Diencephalon (tissue), 1 donor: Measurements from ENCODE around the gene EFEMP2. TPM values are rescaled to one million over a fixed set of nuclear protein-coding genes. Genes with fewer than 3 reads are reported as not detected.

Experiments used
- total RNA-seq: library from RNA; depleted of rRNA; stranded (reverse); fragments of >200 nt; gene quantifications from one replicate; pipeline ENCODE4 v1.2.3, GENCODE V29; 2014

EFEMP2 gene
- total RNA-seq, result 12.7 TPM

DNA sequence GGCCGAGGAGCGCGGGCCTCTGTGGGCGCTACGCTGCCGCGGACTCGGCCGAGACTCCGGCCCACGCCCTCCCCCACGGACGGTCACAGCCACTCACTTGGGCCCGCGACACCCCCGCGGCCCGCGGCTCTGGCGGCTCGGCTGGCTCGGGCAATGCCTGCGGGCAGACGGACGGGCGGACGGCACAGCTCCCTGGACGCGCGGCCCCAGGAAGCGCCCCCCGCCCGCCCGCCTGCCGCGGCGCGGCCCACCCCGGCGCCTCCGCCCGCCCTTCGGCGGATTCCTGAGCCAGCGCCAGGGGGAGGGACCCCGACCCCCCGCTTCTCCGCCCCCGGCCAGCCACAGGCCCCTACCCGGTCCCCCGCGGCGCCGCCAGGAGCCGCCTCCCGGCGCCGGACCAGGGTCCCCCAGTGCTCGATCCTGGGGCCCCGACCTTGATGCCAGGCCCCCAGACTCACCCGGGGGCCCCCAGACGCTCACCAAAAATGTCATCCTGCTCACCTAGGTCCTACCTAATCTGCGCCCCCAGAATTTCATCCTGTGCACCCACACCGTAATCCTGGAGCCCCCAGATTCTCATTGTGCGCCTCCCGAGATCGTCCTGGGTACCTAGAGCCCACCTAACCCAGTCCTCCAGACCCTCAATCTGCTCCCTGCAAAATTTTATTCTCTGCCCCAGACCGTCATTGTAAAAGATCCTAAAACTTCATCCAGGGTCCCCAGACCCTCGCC, at the start of gene EFEMP2:
Gene EFEMP2, minus strand, starts transcription at position 215 of the 732 bp plus-strand sequence. CDS start 446 bp downstream, outside the sequence.

DNA sequence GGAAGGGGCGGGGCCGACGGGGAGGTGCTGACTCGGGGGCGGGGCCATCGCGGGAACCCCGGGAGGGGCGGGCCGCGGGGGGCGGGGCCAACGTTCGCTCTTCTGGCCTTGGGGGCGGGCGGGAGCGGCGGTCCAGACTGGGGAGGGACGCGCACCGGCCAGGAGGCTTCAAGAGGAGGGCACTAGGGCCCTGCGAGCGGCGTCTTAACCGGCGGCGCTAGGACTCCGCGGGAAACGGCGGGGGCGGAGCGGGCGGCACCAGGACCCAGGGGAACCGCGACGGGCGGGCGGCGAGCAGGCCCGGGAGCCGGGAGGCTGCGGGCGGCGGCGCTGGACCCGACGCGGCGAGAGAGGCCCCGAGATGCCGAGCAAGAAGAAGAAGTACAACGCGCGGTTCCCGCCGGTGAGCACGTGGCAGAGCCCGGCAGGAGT, 46.6 kb upstream of the EFEMP2 start, which contains the start of gene DRAP1:
Gene DRAP1, plus strand, starts transcription at position 286 of the 432 bp plus-strand sequence. Its CDS starts 76 bp downstream, at position 362.

DNA sequence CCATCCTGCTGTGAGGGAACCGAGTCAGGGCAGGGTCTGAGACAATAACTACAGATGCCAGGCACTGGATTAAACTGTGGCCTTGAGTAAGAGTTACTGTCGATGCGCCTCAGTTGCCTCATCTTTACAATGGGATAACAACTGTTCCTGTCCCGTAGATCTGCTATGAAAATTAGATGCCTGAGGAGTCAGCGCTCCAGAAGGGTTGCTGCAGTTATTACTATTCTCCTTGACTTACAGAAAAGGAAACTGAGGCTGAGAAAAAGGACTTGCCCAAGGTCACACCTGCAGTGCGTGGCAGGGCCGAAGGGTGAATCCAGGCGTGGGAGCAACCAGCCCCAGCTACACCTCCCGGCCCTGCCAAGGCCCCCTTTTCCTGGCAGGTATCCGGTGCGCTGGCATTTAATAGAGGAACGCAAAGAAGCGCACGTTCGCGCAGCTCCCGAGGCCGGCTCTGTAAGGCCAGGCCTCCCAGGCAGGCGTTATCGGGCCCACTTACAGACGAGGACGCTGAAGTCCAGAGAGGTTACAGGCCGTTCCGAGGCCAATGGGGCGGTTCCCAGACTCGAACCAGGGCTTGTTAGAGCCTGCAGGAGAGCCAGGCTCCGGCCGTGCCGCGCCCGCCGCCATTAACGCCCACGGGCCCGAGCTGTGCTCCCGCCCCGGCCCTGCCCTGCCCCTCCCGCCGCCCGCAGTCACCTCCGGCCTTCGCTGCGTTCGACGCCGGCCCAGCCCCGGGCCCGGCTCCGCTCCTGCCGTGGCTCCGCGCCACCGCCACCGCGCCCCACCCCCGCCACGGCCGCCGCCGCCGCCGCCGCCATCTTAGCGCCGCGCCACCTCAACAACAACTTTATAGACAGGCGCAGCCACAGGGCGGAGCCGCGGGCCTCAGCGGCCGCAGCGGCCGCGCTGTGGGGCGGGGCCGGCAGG, 45.9 kb upstream of the EFEMP2 start, which contains the start of gene C11orf68:
Gene C11orf68, minus strand, starts transcription at position 852 of the 930 bp plus-strand sequence. Its CDS starts 31 bp downstream, at position 821.

DNA sequence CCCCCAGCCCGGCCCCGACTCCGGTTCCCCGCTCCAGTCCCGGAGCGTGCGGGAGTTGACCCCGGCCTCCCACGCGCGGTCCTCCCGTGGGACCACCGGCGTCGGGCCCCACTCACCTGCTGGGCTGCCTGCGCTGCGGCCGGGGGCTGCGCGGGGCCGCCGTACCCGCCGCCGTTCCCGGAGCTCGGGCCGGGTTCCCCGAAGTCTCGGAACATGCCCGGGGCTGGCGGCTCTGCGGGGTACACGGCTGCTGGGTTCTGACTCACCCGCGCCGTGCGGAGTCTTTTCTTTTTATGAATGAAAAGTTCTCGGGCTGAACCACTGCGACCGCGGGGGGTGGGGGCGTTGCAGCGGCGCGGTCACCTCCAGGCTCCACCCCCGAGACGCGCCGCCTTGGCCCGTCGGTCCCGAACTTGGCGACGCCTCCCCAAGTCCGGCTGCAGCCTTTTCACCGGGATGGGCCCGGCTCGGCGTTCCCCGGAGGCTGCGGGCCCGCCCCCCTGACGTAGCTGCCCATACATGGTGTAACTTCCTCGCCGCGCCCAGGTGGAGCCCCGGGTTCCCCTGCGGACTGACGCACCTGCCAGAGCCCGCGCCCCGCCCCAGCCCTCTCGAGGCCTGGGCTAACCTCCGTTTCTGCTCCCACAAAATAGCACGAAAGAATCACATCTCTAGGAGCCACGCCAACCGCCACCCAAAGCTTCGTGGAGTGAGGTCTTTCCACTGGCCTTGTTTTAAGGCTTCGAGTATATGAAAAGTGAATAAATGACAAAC, 27.7 kb upstream of the EFEMP2 start, which contains the start of gene FOSL1:
Gene FOSL1, minus strand, starts transcription at position 264 of the 774 bp plus-strand sequence. Its CDS starts 49 bp downstream, at position 215.

DNA sequence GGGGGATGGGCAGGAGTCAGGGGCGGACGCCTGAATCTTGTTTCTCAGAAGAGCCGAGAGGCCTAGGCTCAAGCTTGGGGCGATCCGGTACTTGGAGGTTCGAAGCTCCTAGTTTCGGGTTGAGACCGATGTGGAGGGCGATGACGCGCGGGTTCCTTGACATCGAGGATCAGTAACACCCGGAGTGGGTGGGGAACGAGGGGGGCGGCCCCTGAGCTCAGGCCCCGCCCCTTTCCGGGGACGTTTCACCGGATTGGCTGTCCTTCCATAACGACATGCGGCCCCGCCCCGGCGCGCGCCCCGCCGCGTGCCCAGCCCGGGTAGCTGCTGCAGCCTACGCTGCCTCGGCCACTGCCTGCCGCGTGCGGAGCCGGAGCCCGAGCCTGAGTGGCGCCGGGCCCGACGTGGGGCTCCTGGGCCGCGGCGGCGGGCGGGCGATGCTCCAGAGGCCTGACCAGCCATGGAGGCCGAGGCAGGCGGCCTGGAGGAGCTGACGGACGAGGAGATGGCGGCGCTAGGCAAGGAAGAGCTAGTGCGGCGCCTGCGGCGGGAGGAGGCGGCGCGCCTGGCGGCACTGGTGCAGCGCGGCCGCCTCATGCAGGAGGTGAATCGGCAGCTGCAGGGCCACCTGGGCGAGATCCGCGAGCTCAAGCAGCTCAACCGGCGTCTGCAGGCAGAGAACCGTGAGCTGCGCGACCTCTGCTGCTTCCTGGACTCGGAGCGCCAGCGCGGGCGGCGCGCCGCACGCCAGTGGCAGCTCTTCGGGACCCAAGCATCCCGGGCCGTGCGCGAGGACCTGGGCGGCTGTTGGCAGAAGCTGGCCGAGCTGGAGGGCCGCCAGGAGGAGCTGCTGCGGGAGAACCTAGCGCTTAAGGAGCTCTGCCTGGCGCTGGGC, 18.0 kb upstream of the EFEMP2 start, which contains the start of gene CCDC85B:
Gene CCDC85B, plus strand, starts transcription at position 350 of the 895 bp plus-strand sequence. Its CDS starts 111 bp downstream, at position 461.

DNA sequence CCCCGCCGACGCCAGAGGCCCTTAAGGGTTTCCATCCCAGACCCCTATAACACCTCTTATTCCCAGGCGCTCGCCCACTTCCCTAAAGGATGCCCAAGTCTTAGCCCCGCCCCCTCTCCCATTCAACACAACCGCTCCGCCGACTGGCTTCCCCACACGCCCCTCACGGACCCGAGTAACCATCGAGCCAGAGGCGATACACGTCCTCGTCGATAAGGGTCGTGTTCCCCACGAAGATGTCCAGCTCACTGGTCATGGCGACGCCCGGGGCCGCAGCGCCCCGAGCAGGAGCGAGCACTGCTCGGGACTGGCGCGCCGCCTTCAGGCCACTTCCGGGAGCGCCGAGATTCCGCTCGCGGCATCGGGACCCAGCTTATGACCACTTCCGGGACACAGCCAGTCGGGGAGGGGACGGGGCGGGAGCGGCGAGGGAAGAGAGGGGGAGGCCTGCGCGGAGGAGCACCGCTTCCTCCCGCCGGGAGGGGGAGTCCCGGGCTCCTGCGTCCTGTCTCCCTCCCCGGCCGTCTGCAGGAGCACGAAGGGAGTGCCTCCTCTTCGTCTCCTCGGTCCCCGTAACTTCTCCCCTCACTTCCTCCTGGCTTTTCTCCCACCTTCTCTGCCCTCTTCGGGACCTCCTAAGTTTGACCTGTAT, 15.7 kb upstream of the EFEMP2 start, which contains the start of gene FIBP:
Gene FIBP, minus strand, starts transcription at position 309 of the 652 bp plus-strand sequence. Its CDS starts 53 bp downstream, at position 256.

DNA sequence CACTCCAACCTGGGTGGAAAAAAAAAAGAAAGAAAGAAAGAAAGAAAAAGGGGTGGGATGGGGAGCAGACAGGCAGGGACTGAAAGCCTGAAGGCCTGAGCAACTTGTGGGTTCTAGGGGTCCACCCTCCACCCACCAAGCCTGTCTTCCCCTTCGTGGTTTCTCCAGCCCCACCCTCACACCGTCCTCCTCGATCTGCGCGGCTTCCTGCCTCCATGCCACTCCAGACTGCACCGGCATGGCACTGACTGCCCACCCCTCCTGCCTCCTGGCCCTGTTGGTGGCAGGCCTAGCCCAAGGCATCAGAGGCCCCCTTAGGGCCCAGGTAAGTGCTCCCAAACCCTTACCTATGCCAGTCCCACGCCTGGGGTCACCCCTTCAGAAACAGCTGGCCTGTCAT, 7.0 kb upstream of the EFEMP2 start, which contains the start of gene CTSW:
Gene CTSW, plus strand, starts transcription at position 221 of the 400 bp plus-strand sequence. Its CDS starts 18 bp downstream, at position 239.

DNA sequence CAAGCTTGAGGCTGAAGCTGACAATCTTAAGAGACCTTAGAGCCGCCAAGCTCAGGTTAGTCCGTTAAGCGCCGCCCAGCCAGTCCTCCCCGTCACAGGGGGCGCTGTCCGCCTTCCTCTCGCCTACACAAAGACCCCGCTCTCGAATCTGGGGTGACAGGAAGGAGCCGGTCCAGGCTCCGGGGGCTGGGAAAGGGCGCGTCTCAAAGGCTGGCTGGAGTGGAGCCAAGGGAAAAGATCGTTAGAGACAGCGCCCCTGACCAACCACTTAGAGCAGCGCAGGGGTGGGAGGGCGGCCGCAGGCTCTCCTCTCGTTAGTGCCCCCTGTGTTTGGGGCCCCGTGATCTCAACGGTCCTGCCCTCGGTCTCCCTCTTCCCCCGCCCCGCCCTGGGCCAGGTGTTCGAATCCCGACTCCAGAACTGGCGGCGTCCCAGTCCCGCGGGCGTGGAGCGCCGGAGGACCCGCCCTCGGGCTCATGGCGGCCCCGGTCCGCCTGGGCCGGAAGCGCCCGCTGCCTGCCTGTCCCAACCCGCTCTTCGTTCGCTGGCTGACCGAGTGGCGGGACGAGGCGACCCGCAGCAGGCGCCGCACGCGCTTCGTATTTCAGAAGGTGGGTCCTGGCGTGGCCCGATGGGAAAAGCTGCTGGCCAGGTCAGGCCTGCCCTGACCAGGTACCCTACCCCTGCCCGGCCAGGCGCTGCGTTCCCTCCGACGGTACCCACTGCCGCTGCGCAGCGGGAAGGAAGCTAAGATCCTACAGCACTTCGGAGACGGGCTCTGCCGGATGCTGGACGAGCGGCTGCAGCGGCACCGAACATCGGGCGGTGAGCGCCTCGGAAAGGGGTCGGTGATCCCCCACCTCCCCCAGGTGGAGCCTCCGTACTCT, 12.1 kb downstream of the EFEMP2 start, which contains the start of gene MUS81:
Gene MUS81, plus strand, starts transcription at position 156 of the 887 bp plus-strand sequence. Its CDS starts 321 bp downstream, at position 477.

DNA sequence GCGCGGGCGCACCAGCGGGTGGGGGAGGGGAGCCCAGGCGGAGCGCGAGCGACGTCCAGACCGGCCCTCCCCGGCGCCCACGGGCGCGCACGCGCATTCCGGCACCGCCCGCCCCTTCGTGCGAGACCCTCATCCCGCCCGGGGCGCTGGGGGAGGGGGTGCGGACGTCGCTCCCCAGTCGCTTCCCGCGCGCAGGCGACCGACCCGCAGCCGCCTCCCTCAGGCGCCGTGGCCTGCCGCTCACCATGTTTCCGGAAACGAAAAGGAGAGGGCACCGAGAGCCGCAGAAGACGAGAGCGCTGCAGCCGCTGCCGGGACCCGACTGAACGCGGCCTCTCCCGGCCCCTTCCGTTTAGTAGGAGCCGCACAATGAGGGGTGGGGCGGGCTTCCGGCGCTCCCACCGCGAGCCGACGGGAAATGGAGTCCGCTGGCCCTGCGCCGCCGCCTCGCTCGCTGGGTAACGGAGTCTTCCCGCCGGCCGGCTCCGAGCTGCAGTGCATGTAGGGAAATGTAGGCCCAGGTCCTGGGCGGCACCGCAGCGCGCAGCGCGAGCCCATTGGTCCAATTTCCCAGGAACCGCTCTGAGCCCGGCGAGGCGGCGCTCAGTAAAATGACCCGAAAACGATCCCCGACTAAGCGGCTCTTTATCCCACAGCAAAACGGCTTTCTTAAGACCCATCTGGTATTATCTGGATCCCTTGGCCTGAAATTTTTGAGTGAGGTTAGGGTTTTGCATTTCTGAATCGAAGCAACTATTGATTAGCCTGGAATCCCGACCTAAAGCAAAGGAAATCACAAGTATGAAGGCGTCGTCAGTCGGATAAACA, 14.5 kb downstream of the EFEMP2 start, which contains the start of gene CFL1:
Gene CFL1, minus strand, starts transcription at position 328 of the 828 bp plus-strand sequence. Its CDS starts 81 bp downstream, at position 247.

DNA sequence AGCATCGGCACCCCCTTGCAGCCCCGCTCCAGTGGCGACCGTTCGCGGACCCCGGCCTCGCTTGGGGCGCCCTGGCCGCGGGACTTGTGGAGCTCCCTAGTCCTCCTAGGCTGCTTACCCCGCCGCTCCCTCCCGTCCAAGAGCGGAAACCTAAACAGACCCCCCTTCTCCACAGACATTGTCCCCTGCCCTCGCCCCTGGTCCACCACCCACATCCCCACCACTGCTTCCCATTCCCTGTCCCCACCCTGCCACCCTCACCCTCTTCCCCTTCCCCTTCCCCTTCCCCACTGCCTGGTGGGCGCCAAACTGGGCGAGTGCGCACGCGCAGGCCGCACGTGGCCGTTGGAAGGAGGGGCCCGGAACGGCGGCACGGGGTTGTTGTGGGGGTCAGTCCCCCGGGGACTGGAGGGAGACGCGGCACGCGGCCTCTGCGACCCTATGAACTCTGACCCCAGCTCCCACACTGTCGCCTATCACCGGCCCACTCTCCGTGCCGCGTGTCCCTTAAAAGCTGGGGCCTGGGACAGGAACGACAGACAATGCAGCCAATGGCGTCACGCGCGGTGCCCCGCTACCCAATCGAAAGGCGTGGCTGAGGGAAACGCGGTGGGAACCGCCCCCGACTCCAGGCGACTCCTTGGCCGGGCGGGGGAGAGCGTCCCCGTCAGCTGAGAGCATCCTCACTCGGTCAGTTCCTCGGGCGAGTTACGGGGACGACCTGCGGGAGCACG, 39.1 kb downstream of the EFEMP2 start, which contains the start of gene SNX32:
Gene SNX32, plus strand, starts transcription at position 667 of the 734 bp plus-strand sequence. CDS start 103 bp downstream, outside the sequence.

Other genes with a start within 250 kb of the EFEMP2 start
- 6.7 TPM for gene SIPA1, start 234.7 kb downstream of the EFEMP2 start, total RNA-seq
- gene RELA, start 209.9 kb downstream of the EFEMP2 start, total RNA-seq, result 14.1 TPM
- gene KAT5, start 160.5 kb downstream of the EFEMP2 start, total RNA-seq, result 46.8 TPM
- 9.5 TPM for gene RNASEH2C, start 152.0 kb downstream of the EFEMP2 start, total RNA-seq
- 4.8 TPM for gene AP5B1, start 91.8 kb downstream of the EFEMP2 start, total RNA-seq
- gene OVOL1, start 85.7 kb downstream of the EFEMP2 start, total RNA-seq, result not detected
- 7.6 TPM for gene SNX32, start 38.8 kb downstream of the EFEMP2 start, total RNA-seq
- 545 TPM for gene CFL1, start 14.6 kb downstream of the EFEMP2 start, total RNA-seq
- gene MUS81, start 12.4 kb downstream of the EFEMP2 start, total RNA-seq, result 43.1 TPM
- gene CTSW, start 7.0 kb upstream of the EFEMP2 start, total RNA-seq, result not detected
- 141 TPM for gene FIBP, start 15.7 kb upstream of the EFEMP2 start, total RNA-seq
- gene CCDC85B, start 17.9 kb upstream of the EFEMP2 start, total RNA-seq, result 15.2 TPM
- gene FOSL1, start 27.6 kb upstream of the EFEMP2 start, total RNA-seq, result not detected
- gene C11orf68, start 46.3 kb upstream of the EFEMP2 start, total RNA-seq, result 15.2 TPM
- gene DRAP1, start 46.6 kb upstream of the EFEMP2 start, total RNA-seq, result 75.9 TPM
- 0.69 TPM for gene TSGA10IP, start 72.7 kb upstream of the EFEMP2 start, total RNA-seq
- gene SART1, start 88.9 kb upstream of the EFEMP2 start, total RNA-seq, result 28.6 TPM
- gene EIF1AD, start 129.4 kb upstream of the EFEMP2 start, total RNA-seq, result 24.7 TPM
- 26.3 TPM for gene BANF1, start 129.7 kb upstream of the EFEMP2 start, total RNA-seq
- not detected for gene CST6, start 139.2 kb upstream of the EFEMP2 start, total RNA-seq
- gene CATSPER1, start 153.7 kb upstream of the EFEMP2 start, total RNA-seq, result not detected
- 15.5 TPM for gene GAL3ST3, start 176.4 kb upstream of the EFEMP2 start, total RNA-seq
- gene SF3B2, start 179.6 kb upstream of the EFEMP2 start, total RNA-seq, result 104 TPM
- gene PACS1, start 197.5 kb upstream of the EFEMP2 start, total RNA-seq, result 57.9 TPM